A549 (cell line): ENCODE measurements around the gene MBD3L2. TPM values are rescaled to one million over a fixed set of nuclear protein-coding genes. Genes with fewer than 3 reads are reported as not detected.

ENCODE experiments used
- ATAC-seq, 2 experiments: fragments of 200-7000 bp in 1 of 2; fragments of >200 bp in 1 of 2; cut with Nextera tagmentation in 1 of 2; cut with Tn5 transposase in 1 of 2; 3 replicates each; pipeline versions ENCODE4 v1.8.0 to v1.9.1; 2018 to 2020; ENCODE audit warnings: mild to moderate bottlenecking in 1 of 2, moderate library complexity in 1 of 2
- CTCF ChIA-PET: fragments of 300-600 bp; sonication (Branson Sonifier 250); formaldehyde crosslinking; extraction: SDS; loops from one replicate; lab custom pipeline; 2021; ENCODE audit warnings: antibody characterized with exemption, inconsistent platforms; lab: Yijun Ruan, JAX
- POLR2A ChIA-PET: fragments of 350-600 bp; formaldehyde crosslinking; extraction: SDS; loops from one replicate; lab custom pipeline; 2021; ENCODE audit warnings: antibody characterized with exemption, inconsistent platforms; lab: Yijun Ruan, JAX
- DNase-seq, 2 experiments: peaks; one replicate each; pipeline versions ENCODE4 v3.0.0 to v3.0.0-alpha.2; 2011 to 2016; ENCODE audit warnings: low read depth in 1 of 2, low spot score in 1 of 2
- FAIRE-seq: peaks from 2 replicates; lab custom pipeline; 2011; peaks lifted over from hg19 to GRCh38; lab: Jason Lieb, UNC
- H3K27ac ChIP-seq, 2 experiments: fragments of >200 bp; sonication (Bioruptor Twin); formaldehyde crosslinking; 3 replicates each; pipeline ENCODE4 v1.5.1; 2016 to 2017
- H3K4me1 ChIP-seq: fragments of >200 bp; sonication (Bioruptor Twin); formaldehyde crosslinking; 3 replicates; pipeline ENCODE4 v1.6.1; 2016
- H3K4me2 ChIP-seq: fragments of >200 bp; sonication (Bioruptor Twin); formaldehyde crosslinking; 3 replicates; pipeline ENCODE4 v1.6.1; 2016
- H3K4me3 ChIP-seq: fragments of >200 bp; sonication (Bioruptor Twin); formaldehyde crosslinking; 3 replicates; pipeline ENCODE4 v1.5.1; 2016
- H3K9me3 ChIP-seq: fragments of >200 bp; sonication (Bioruptor Twin); formaldehyde crosslinking; 3 replicates; pipeline ENCODE4 v1.6.1; 2016
- EHF ChIP-seq: fragments of 250-450 bp; sonication (Bioruptor Pico); IDR thresholded peaks from 2 replicates; pipeline ENCODE4 v1.5.0; 2020; ENCODE audit warnings: mild to moderate bottlenecking
- EP300 ChIP-seq, 2 experiments: fragments of >200 bp; sonication (Bioruptor Twin); formaldehyde crosslinking; IDR thresholded peaks; 2 replicates in 1 of 2; 3 replicates in 1 of 2; pipeline ENCODE4 v1.6.1; 2016 to 2017
- ESRRA ChIP-seq: fragments of 150-350 bp; IDR thresholded peaks from 2 replicates; pipeline ENCODE4 v1.6.1; 2014; ENCODE audit warnings: mild to moderate bottlenecking, low read length, borderline replicate concordance
- FOXS1 ChIP-seq: fragments of 250-450 bp; sonication (Bioruptor Pico); IDR thresholded peaks from 2 replicates; pipeline ENCODE4 v1.5.0; 2020; ENCODE audit warnings: mild to moderate bottlenecking, moderate library complexity
- HDAC2 ChIP-seq: fragments of 200-600 bp; sonication (generic); IDR thresholded peaks from 2 replicates; pipeline ENCODE4 v1.6.1; 2016
- HEYL ChIP-seq: fragments of 250-450 bp; sonication (Bioruptor Pico); IDR thresholded peaks from 2 replicates; pipeline ENCODE4 v1.8.0; 2021; ENCODE audit warnings: mild to moderate bottlenecking, moderate library complexity
- HOXB13 ChIP-seq: fragments of 250-450 bp; sonication (Bioruptor Pico); IDR thresholded peaks from 2 replicates; pipeline ENCODE4 v1.5.0; 2020; ENCODE audit warnings: low read depth, mild to moderate bottlenecking, moderate library complexity
- JUN ChIP-seq, 2 experiments: fragments of >200 bp; sonication (Bioruptor Twin); formaldehyde crosslinking; IDR thresholded peaks; 2 replicates in 1 of 2; 3 replicates in 1 of 2; pipeline ENCODE4 v1.6.1; 2016 to 2017
- MAFK ChIP-seq: fragments of 450-650 bp; IDR thresholded peaks from 2 replicates; pipeline ENCODE4 v1.6.1; 2014; ENCODE audit not compliant: partially characterized antibody
- NPAS2 ChIP-seq: fragments of 250-450 bp; sonication (Bioruptor Pico); IDR thresholded peaks from 2 replicates; pipeline ENCODE4 v1.8.0; 2022; ENCODE audit warnings: mild to moderate bottlenecking, moderate library complexity, borderline replicate concordance
- NR3C1 ChIP-seq: fragments of >200 bp; sonication (Bioruptor Twin); formaldehyde crosslinking; IDR thresholded peaks from 3 replicates; pipeline ENCODE4 v1.6.1; 2017
- RAD21 ChIP-seq, 2 experiments: fragments of >200 bp in 1 of 2; sonication (Bioruptor Twin) in 1 of 2; formaldehyde crosslinking in 1 of 2; IDR thresholded peaks in 1 of 2; conservative IDR thresholded peaks in 1 of 2; 2 replicates in 1 of 2; 3 replicates in 1 of 2; pipeline ENCODE4 v1.6.1; 2012 to 2018; ENCODE audit warnings: inconsistent platforms in 1 of 2
- SMC3 ChIP-seq: fragments of >200 bp; sonication (Bioruptor Twin); formaldehyde crosslinking; IDR thresholded peaks from 3 replicates; pipeline ENCODE4 v1.6.1; 2018; ENCODE audit warnings: inconsistent platforms
- ZFP36 ChIP-seq: fragments of 450-650 bp; IDR thresholded peaks from 2 replicates; pipeline ENCODE4 v1.6.1; 2014; ENCODE audit warnings: borderline replicate concordance; ENCODE audit not compliant: partially characterized antibody
- WGBS: methylation state at CpG from one replicate; pipeline ENCODE4 v1.1.6; 2017; ENCODE audit errors: missing lambda C conversion rate; 5-methylcytosine and 5-hydroxymethylcytosine counted together
- polyA plus RNA-seq, 4 experiments: library from polyadenylated mRNA; depleted of rRNA in 3 of 4; stranded (reverse); fragments of >200 nt; fragmentation: RNase III in 1 of 4; extraction: RNeasy Plus Mini Kit Qiagen cat#74134 plus additional on column Dnase treatment in 1 of 4; gene quantifications; 2 replicates in 3 of 4; 3 replicates in 1 of 4; pipeline ENCODE4 v1.2.3, GENCODE V29; 2011 to 2017
- TF ChIP-seq, protein P1 (sequence below): IDR thresholded peaks from 2 replicates; pipeline ENCODE4 v1.6.1; 2012
- TF ChIP-seq, protein P2 (sequence below): fragments of >200 bp; sonication (Bioruptor Twin); formaldehyde crosslinking; IDR thresholded peaks from 3 replicates; pipeline ENCODE4 v1.6.1; 2016
- TF ChIP-seq, protein P3 (sequence below): fragments of >200 bp; sonication (Bioruptor Twin); formaldehyde crosslinking; IDR thresholded peaks from 3 replicates; pipeline ENCODE4 v1.5.1; 2016
- TF ChIP-seq, protein P4 (sequence below): fragments of 450-650 bp; IDR thresholded peaks from 2 replicates; pipeline ENCODE4 v1.6.1; 2014; ENCODE audit warnings: antibody characterized with exemption

MBD3L2 gene
- polyA plus RNA-seq, 2 of the 4 experiments (the other 2 are of a cell fraction), result not detected

DNA sequence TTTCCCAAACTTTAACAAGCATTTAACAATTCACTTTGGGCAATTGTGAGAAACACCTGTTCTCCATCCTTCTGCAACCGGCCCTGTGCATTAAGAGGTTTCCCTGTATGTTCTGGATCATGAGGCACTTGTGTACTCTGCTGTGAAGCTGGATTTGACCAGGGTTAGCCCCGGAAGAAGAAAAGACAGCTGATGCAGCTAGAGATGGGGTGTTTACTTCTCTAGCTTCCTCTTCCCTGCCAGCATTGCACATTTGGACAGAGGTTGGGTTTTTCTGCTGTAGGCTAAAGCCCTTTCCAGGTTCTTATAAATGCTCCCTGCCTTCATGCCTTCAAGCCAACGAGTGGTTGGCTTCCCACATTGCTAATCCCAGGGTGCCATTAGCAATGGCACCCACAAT lies 48.8 kb upstream of the MBD3L2 start (continued):
- TF ChIP-seq HOXB13 (CRISPR knock-in tag) (no peak), NR3C1 (no peak), JUN (IDR thresholded peaks at IDR 0.05) (no peak), ZFP36 (no peak)

DNA sequence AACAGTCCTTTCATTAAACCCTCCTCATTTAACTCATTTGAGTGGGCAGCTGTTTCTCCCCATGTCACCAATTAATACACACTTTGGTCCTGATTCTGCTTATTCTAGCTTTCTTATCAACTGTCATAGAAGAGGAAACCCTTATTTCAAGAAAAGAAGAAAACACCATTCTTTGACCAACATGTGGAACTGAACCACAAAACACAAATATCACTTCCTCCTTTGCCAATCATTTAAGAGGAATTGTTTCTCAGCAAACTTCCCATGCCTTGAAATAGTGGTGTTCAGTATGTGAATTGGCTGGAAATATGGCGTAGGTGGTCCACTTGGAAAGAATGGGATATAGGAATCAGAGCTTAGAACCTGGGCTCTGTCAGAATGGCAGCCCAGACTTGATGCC lies 48.3 kb upstream of the MBD3L2 start:
- CTCF ChIA-PET, result interaction anchor here (0.6 kb wide), 1 partner anchor 463 kb away, joined by 3 read pairs; no protein-coding TSS in a partner anchor
- Histone ChIP-seq H3K4me3 (no peak overlapping the region), H3K4me1 (no peaks in the 10 kb centered on the region), H3K9me3 (no peaks in the 10 kb centered on the region), H3K4me2 (no peak overlapping the region), H3K27ac (no peak overlapping the region)
- POLR2A ChIA-PET, result no interaction called here
- ATAC-seq, result no peak
- TF ChIP-seq, protein P1, sequence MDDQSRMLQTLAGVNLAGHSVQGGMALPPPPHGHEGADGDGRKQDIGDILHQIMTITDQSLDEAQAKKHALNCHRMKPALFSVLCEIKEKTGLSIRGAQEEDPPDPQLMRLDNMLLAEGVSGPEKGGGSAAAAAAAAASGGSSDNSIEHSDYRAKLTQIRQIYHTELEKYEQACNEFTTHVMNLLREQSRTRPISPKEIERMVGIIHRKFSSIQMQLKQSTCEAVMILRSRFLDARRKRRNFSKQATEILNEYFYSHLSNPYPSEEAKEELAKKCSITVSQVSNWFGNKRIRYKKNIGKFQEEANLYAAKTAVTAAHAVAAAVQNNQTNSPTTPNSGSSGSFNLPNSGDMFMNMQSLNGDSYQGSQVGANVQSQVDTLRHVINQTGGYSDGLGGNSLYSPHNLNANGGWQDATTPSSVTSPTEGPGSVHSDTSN, result no peak
- TF ChIP-seq, protein P2, sequence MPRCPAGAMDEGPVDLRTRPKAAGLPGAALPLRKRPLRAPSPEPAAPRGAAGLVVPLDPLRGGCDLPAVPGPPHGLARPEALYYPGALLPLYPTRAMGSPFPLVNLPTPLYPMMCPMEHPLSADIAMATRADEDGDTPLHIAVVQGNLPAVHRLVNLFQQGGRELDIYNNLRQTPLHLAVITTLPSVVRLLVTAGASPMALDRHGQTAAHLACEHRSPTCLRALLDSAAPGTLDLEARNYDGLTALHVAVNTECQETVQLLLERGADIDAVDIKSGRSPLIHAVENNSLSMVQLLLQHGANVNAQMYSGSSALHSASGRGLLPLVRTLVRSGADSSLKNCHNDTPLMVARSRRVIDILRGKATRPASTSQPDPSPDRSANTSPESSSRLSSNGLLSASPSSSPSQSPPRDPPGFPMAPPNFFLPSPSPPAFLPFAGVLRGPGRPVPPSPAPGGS, result no peak
- no peak for TF ChIP-seq HEYL (CRISPR knock-in tag)
- no peak for TF ChIP-seq ESRRA
- no peak for TF ChIP-seq MAFK
- no peak for TF ChIP-seq FOXS1 (CRISPR knock-in tag)
- no peak for TF ChIP-seq NPAS2 (CRISPR knock-in tag)
- no peak for TF ChIP-seq SMC3
- no peak for DNase-seq
- 31% methylated on average over 1 of the region's 1 CpG for WGBS
- no peak for FAIRE-seq

DNA sequence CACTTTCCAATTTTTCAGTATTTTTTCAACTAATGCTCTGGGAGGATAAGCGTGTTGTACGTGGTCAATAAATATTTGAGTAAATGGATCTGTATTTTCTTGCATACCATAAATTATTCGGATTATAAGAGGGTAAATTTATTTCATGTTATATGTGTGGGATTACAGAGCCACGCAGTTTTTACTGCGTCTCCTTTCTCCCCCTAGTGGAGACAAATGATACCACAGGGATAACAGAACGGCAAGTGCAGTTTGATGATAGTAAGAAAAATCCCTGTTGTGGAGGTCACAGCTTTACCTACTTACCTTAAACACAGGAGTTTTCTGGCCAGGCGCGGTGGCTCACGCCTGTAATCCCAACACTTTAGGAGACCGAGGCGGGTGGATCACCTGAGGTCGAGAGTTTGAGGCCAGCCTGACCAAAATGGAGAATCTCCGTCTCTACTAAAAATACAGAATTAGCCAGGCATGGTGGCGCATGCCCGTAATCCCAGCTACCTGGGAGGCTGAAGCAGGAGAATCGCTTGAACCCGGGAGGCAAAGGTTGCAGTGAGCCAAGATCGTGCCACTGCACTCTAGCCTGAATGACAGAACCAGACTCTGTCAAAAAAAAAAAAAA lies 44.7 kb upstream of the MBD3L2 start:
- TF ChIP-seq SMC3, result peak; percentile 38; the same call in 2 of the 3 replicates
- no peak for TF ChIP-seq HDAC2
- TF ChIP-seq EP300 (IDR thresholded peaks at IDR 0.05), result no peak
- peak; percentile 44 to 65 for TF ChIP-seq RAD21 (conservative IDR thresholded peaks at IDR 0.05 in 1 of 2, IDR thresholded peaks at IDR 0.05 in 1 of 2)
- TF ChIP-seq, protein P3, sequence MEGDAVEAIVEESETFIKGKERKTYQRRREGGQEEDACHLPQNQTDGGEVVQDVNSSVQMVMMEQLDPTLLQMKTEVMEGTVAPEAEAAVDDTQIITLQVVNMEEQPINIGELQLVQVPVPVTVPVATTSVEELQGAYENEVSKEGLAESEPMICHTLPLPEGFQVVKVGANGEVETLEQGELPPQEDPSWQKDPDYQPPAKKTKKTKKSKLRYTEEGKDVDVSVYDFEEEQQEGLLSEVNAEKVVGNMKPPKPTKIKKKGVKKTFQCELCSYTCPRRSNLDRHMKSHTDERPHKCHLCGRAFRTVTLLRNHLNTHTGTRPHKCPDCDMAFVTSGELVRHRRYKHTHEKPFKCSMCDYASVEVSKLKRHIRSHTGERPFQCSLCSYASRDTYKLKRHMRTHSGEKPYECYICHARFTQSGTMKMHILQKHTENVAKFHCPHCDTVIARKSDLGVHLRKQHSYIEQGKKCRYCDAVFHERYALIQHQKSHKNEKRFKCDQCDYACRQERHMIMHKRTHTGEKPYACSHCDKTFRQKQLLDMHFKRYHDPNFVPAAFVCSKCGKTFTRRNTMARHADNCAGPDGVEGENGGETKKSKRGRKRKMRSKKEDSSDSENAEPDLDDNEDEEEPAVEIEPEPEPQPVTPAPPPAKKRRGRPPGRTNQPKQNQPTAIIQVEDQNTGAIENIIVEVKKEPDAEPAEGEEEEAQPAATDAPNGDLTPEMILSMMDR, result peak; percentile 52
- TF ChIP-seq, all 56 proteins: peak for 3
- ChIA-PET CTCF (interaction anchor here (0.6 to 2.0 kb wide), 8 partner anchors 10 to 326 kb away, joined by 3 to 4 read pairs (median 3); no protein-coding TSS in a partner anchor), POLR2A (no interaction called here)
- FAIRE-seq (no peak), ATAC-seq (peak; percentile 59 to 74; a peak in 3 of 6 replicates), DNase-seq (peak; percentile 29 to 56)
- Histone ChIP-seq H3K27ac (no peak overlapping the region), H3K9me3 (no peaks in the 10 kb centered on the region), H3K4me2 (no peak overlapping the region), H3K4me1 (no peaks in the 10 kb centered on the region), H3K4me3 (no peak overlapping the region)
- WGBS, result 9% methylated on average over 13 of the region's 18 CpGs

DNA sequence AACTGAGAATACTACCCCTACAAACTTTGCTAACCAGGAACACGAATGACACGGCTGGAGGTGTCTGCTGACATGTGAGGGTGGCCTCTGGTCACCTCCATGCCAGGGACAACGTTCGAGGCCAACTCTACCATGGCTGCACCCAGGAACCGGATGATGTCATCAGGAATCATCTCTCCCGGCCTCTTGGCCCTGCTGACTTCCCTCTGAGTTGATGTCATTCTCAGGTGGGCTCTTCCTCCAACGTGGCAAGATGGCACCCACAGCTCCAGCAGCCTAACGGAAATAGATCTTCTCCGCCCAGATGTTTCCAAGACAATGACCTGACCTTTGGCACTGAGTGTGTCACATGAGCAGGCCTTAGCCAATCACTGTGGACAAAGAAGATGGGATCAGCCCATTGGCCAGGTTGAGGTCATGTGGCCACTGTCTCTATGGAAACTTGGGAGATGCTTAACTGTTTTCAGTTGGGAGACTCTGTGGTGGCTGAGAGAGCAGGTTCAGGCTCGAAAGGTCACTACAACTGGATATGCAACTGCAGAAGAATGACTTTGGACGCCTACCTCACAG lies 42.9 kb upstream of the MBD3L2 start:
- ATAC-seq (no peak), DNase-seq (no peak), FAIRE-seq (no peak)
- 71% methylated on average over 4 of the region's 11 CpGs for WGBS
- Histone ChIP-seq H3K27ac (no peak overlapping the region), H3K4me1 (no peaks in the 10 kb centered on the region), H3K4me3 (no peak overlapping the region), H3K9me3 (no peaks in the 10 kb centered on the region), H3K4me2 (no peak overlapping the region)
- ChIA-PET CTCF (interaction anchor here (0.6 kb wide), 1 partner anchor 384 kb away, joined by 3 read pairs; no protein-coding TSS in a partner anchor), POLR2A (no interaction called here)
- TF ChIP-seq, protein P4, sequence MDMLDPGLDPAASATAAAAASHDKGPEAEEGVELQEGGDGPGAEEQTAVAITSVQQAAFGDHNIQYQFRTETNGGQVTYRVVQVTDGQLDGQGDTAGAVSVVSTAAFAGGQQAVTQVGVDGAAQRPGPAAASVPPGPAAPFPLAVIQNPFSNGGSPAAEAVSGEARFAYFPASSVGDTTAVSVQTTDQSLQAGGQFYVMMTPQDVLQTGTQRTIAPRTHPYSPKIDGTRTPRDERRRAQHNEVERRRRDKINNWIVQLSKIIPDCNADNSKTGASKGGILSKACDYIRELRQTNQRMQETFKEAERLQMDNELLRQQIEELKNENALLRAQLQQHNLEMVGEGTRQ, result peak; percentile 45
- no peak for TF ChIP-seq EHF (CRISPR knock-in tag)
